K562 (cell line): ENCODE data around the gene TAF1A. TPM values are rescaled to one million over a fixed set of nuclear protein-coding genes. Genes with fewer than 3 reads are reported as not detected.

ENCODE experiments used
- ATAC-seq: fragments of 200-7000 bp; cut with Tn5 transposase; 3 replicates; pipeline ENCODE4 v1.9.1; 2020; ENCODE audit warnings: moderate library complexity
- BruUV-seq: library from RNA; stranded (reverse); fragments of 400-500 nt; replicated peaks from 2 replicates; lab custom pipeline; 2021; lab: Mats Ljungman, UMichigan
- CTCF ChIA-PET: fragments of 300-600 bp; formaldehyde crosslinking; extraction: SDS; loops from one replicate; lab custom pipeline; 2021; ENCODE audit warnings: low intra/inter-chr PET ratio; lab: Yijun Ruan, JAX
- POLR2A ChIA-PET: fragments of 300-600, 350-650 bp; sonication (Branson Sonifier 250); formaldehyde crosslinking; extraction: SDS; loops from one replicate; lab custom pipeline; 2021; ENCODE audit warnings: antibody characterized with exemption, inconsistent platforms; lab: Yijun Ruan, JAX
- DNase-seq, 4 experiments: peaks; one replicate each; pipeline versions ENCODE4 v3.0.0 to v3.0.0-alpha.2; 2011 to 2018; ENCODE audit warnings: low spot score in 3 of 4, mixed read lengths in 3 of 4; ENCODE audit errors: extremely low read depth in 1 of 4
- FAIRE-seq: peaks from 2 replicates; lab custom pipeline; 2011; peaks lifted over from hg19 to GRCh38; lab: Jason Lieb, UNC
- H2AFZ ChIP-seq: 2 replicates; pipeline ENCODE4 v1.6.0; 2011; ENCODE audit warnings: low read depth, low read length, control low read depth, inconsistent platforms
- H3K27ac ChIP-seq: fragments of 200-600 bp; 3 replicates; pipeline ENCODE4 v1.8.0; 2011; ENCODE audit warnings: low read depth, mild to moderate bottlenecking, control low read depth, inconsistent platforms, low read length, moderate library complexity, mixed read lengths; ENCODE audit errors: extremely low read depth
- H3K27me3 ChIP-seq, 2 experiments: fragments of 300-600 bp in 1 of 2; 2 replicates in 1 of 2; 3 replicates in 1 of 2; pipeline versions ENCODE4 v1.6.0 to v1.8.0; 2011; ENCODE audit warnings: inconsistent platforms in 2 of 2, low read length in 2 of 2, mild to moderate bottlenecking in 1 of 2, mixed read lengths in 1 of 2, moderate library complexity in 1 of 2; ENCODE audit not compliant: control insufficient read depth in 2 of 2, insufficient read depth in 2 of 2
- H3K36me3 ChIP-seq: fragments of 300-600 bp; 3 replicates; pipeline ENCODE4 v1.8.0; 2011; ENCODE audit warnings: mild to moderate bottlenecking, low read length, inconsistent platforms; ENCODE audit not compliant: control insufficient read depth, insufficient read depth
- H3K4me1 ChIP-seq, 2 experiments: fragments of 200-600 bp in 1 of 2; replicated peaks in 1 of 2; 2 replicates in 1 of 2; 3 replicates in 1 of 2; pipeline versions ENCODE4 v1.5.1 to v1.8.0; 2011; ENCODE audit warnings: inconsistent platforms in 2 of 2, low read length in 2 of 2, mild to moderate bottlenecking in 1 of 2, mixed read lengths in 1 of 2, moderate library complexity in 1 of 2; ENCODE audit not compliant: control insufficient read depth in 2 of 2, insufficient read depth in 2 of 2
- H3K4me2 ChIP-seq: 2 replicates; pipeline ENCODE4 v1.6.1; 2011; ENCODE audit warnings: low read length, control low read depth, inconsistent platforms, mixed read lengths; ENCODE audit not compliant: insufficient read depth
- H3K4me3 ChIP-seq: fragments of 200-600 bp; sonication (generic), shearing (Covaris generic); 2 replicates; pipeline ENCODE4 v1.5.1; 2016; ENCODE audit warnings: control low read depth, inconsistent platforms
- H3K79me2 ChIP-seq: fragments of 200-600 bp; 3 replicates; pipeline ENCODE4 v1.8.0; 2011; ENCODE audit warnings: low read length, inconsistent platforms; ENCODE audit not compliant: control insufficient read depth, insufficient read depth
- H3K9ac ChIP-seq, 2 experiments: 2 replicates each; pipeline versions ENCODE4 v1.6.0 to v1.6.1; 2011; ENCODE audit warnings: low read depth in 2 of 2, low read length in 2 of 2, control low read depth in 1 of 2, inconsistent platforms in 1 of 2, mild to moderate bottlenecking in 1 of 2, mixed read lengths in 1 of 2; ENCODE audit not compliant: insufficient read depth in 1 of 2
- H3K9me1 ChIP-seq: one replicate; pipeline ENCODE4 v1.6.0; 2011; ENCODE audit warnings: inconsistent platforms, mild to moderate bottlenecking, low read length, moderate library complexity; ENCODE audit not compliant: control insufficient read depth, insufficient read depth
- H3K9me3 ChIP-seq: replicated peaks from 2 replicates; pipeline ENCODE4 v1.5.1; 2011; ENCODE audit warnings: low read depth, low read length, inconsistent platforms; ENCODE audit not compliant: control insufficient read depth, insufficient read depth
- H4K20me1 ChIP-seq: replicated peaks from 2 replicates; pipeline ENCODE4 v1.6.1; 2011; ENCODE audit warnings: low read length, inconsistent platforms, mixed read lengths; ENCODE audit not compliant: control insufficient read depth, insufficient read depth
- ADNP ChIP-seq: fragments of 200-800 bp; sonication (Bioruptor generic); IDR thresholded peaks from 2 replicates; pipeline ENCODE4 v1.6.1; 2016; ENCODE audit warnings: missing genetic modification characterization, missing compliant biosample characterization
- ETV6 ChIP-seq, 3 experiments: fragments of 150-350 bp in 1 of 3; sonication (generic) in 1 of 3; formaldehyde crosslinking in 1 of 3; IDR thresholded peaks; 2 replicates each; pipeline versions ENCODE4 v1.6.1 to v1.8.0; 2014 to 2022; ENCODE audit warnings: borderline replicate concordance in 2 of 3, low read depth in 2 of 3, antibody characterized with exemption in 1 of 3, low read length in 1 of 3, mild to moderate bottlenecking in 1 of 3, missing genetic modification reagents in 1 of 3
- PRMT5 ChIP-seq: sonication (generic); formaldehyde crosslinking; IDR thresholded peaks from 2 replicates; pipeline ENCODE4 v1.5.0; 2020; ENCODE audit warnings: missing genetic modification reagents
- SETDB1 ChIP-seq: IDR thresholded peaks from one replicate; pipeline ENCODE4 v1.6.1; 2012; ENCODE audit warnings: low read length, control low read depth, inconsistent platforms
- TBL1XR1 ChIP-seq, 2 experiments: IDR thresholded peaks; 2 replicates each; pipeline ENCODE4 v1.6.1; 2012; ENCODE audit warnings: improper control_type of control experiment in 2 of 2, low read length in 2 of 2, mild to moderate bottlenecking in 1 of 2
- ZNF644 ChIP-seq: fragments of 200-800 bp; sonication (Bioruptor generic); IDR thresholded peaks from 2 replicates; pipeline ENCODE4 v1.6.1; 2016; ENCODE audit warnings: low read depth, missing genetic modification characterization, missing compliant biosample characterization
- WGBS: fragments of 100-300 bp; shearing (Covaris generic); methylation state at CpG from one replicate; pipeline ENCODE4 v1.1.6; 2016; ENCODE audit warnings: low coverage, mixed read lengths; ENCODE audit not compliant: insufficient coverage; ENCODE audit errors: missing lambda C conversion rate; 5-methylcytosine and 5-hydroxymethylcytosine counted together
- in situ Hi-C: fragments of 300-500 bp; cut with MboI; formaldehyde crosslinking; loops from 4 replicates; pipeline ENCODE4 v1.15.0; 2018; ENCODE audit warnings: inconsistent platforms, mixed read lengths
- intact Hi-C: fragments of 100-400 bp; cut with micrococcal nuclease; formaldehyde crosslinking; loops from 2 replicates; pipeline ENCODE4 v1.14.2; 2022
- polyA plus RNA-seq, 8 experiments: library from polyadenylated mRNA; depleted of rRNA in 4 of 8; stranded (reverse) in 5 of 8; unstranded in 3 of 8; fragments of >200 nt; fragmentation: Nextera tagmentation in 2 of 8; fragmentation: Illumina TruSeq in 1 of 8; extraction: Ambion mirVana in 2 of 8; extraction: Trizol in 1 of 8; gene quantifications; 2 replicates each; pipeline versions ENCODE4 v1.2.1 to v1.2.3, GENCODE V29; 2011 to 2014; ENCODE audit warnings: inconsistent platforms in 1 of 8, missing spikeins in 1 of 8
- total RNA-seq, 7 experiments: library from RNA; depleted of rRNA in 6 of 7; stranded (reverse); fragments of >200 nt in 6 of 7; fragmentation: Illumina TruSeq in 2 of 7; extraction: Trizol in 2 of 7; gene quantifications; 2 replicates each; pipeline versions ENCODE4 v1.2.1 to v1.2.3, GENCODE V29; 2011 to 2021; ENCODE audit warnings: low replicate concordance in 1 of 7
- TF ChIP-seq, protein P1 (sequence below): fragments of 200-600 bp; sonication (generic); IDR thresholded peaks from one replicate; pipeline ENCODE4 v1.6.1; 2012; ENCODE audit warnings: mild to moderate bottlenecking, low read depth, low read length, inconsistent platforms
- TF ChIP-seq, protein P2 (sequence below), 2 experiments: fragments of 450-650 bp in 1 of 2; sonication (generic) in 1 of 2; formaldehyde crosslinking; conservative IDR thresholded peaks; 2 replicates each; pipeline versions ENCODE4 v1.4.0 to v1.8.1; 2020 to 2022; ENCODE audit warnings: mild to moderate bottlenecking in 1 of 2, missing genetic modification reagents in 1 of 2

Gene TAF1A
- total and polyA plus RNA-seq, 9 of the 15 experiments (the other 6 are each of a cell fraction or from before 2014, with no cell fraction given), result 17.8 to 36.8 (median 25.3) TPM

GRCh38 chr1:222627232-222627631, 37.5 kb upstream of the TAF1A start:
- H2AFZ ChIP-seq, result no peak overlapping the region
- H4K20me1 ChIP-seq, result no peaks in the 10 kb centered on the region
- DNase-seq, result no peak
- H3K9ac ChIP-seq, result no peak overlapping the region
- H3K4me1 ChIP-seq, result no peaks in the 10 kb centered on the region
- no peak overlapping the region for H3K27ac ChIP-seq
- intact Hi-C loops (no loop called here), in situ Hi-C loops (no loop called here)
- no peak for ATAC-seq
- POLR2A ChIA-PET, result interaction anchor here (0.7 kb wide), 1 partner anchor 74 kb away, joined by 4 read pairs; no protein-coding TSS in a partner anchor
- BruUV-seq, result no TSS peak
- no peaks in the 10 kb centered on the region for H3K9me1 ChIP-seq
- H3K79me2 ChIP-seq, result no peaks in the 10 kb centered on the region
- no peak for FAIRE-seq
- TF ChIP-seq ADNP (tag) (no peak), ETV6 (IDR thresholded peaks at IDR 0.05; ENCODE audit: borderline replicate concordance in 1 of 2, low read depth in 2 of 2, low read length in 1 of 2) (no peak), ETV6 (CRISPR knock-in tag; IDR thresholded peaks at IDR 0.05; ENCODE audit: borderline replicate concordance) (no peak), ZNF644 (tag) (no peak), PRMT5 (no peak), TBL1XR1 (IDR thresholded peaks at IDR 0.05; ENCODE audit: low read length in 2 of 2) (no peak), SETDB1 (no peak)
- TF ChIP-seq, protein P1, sequence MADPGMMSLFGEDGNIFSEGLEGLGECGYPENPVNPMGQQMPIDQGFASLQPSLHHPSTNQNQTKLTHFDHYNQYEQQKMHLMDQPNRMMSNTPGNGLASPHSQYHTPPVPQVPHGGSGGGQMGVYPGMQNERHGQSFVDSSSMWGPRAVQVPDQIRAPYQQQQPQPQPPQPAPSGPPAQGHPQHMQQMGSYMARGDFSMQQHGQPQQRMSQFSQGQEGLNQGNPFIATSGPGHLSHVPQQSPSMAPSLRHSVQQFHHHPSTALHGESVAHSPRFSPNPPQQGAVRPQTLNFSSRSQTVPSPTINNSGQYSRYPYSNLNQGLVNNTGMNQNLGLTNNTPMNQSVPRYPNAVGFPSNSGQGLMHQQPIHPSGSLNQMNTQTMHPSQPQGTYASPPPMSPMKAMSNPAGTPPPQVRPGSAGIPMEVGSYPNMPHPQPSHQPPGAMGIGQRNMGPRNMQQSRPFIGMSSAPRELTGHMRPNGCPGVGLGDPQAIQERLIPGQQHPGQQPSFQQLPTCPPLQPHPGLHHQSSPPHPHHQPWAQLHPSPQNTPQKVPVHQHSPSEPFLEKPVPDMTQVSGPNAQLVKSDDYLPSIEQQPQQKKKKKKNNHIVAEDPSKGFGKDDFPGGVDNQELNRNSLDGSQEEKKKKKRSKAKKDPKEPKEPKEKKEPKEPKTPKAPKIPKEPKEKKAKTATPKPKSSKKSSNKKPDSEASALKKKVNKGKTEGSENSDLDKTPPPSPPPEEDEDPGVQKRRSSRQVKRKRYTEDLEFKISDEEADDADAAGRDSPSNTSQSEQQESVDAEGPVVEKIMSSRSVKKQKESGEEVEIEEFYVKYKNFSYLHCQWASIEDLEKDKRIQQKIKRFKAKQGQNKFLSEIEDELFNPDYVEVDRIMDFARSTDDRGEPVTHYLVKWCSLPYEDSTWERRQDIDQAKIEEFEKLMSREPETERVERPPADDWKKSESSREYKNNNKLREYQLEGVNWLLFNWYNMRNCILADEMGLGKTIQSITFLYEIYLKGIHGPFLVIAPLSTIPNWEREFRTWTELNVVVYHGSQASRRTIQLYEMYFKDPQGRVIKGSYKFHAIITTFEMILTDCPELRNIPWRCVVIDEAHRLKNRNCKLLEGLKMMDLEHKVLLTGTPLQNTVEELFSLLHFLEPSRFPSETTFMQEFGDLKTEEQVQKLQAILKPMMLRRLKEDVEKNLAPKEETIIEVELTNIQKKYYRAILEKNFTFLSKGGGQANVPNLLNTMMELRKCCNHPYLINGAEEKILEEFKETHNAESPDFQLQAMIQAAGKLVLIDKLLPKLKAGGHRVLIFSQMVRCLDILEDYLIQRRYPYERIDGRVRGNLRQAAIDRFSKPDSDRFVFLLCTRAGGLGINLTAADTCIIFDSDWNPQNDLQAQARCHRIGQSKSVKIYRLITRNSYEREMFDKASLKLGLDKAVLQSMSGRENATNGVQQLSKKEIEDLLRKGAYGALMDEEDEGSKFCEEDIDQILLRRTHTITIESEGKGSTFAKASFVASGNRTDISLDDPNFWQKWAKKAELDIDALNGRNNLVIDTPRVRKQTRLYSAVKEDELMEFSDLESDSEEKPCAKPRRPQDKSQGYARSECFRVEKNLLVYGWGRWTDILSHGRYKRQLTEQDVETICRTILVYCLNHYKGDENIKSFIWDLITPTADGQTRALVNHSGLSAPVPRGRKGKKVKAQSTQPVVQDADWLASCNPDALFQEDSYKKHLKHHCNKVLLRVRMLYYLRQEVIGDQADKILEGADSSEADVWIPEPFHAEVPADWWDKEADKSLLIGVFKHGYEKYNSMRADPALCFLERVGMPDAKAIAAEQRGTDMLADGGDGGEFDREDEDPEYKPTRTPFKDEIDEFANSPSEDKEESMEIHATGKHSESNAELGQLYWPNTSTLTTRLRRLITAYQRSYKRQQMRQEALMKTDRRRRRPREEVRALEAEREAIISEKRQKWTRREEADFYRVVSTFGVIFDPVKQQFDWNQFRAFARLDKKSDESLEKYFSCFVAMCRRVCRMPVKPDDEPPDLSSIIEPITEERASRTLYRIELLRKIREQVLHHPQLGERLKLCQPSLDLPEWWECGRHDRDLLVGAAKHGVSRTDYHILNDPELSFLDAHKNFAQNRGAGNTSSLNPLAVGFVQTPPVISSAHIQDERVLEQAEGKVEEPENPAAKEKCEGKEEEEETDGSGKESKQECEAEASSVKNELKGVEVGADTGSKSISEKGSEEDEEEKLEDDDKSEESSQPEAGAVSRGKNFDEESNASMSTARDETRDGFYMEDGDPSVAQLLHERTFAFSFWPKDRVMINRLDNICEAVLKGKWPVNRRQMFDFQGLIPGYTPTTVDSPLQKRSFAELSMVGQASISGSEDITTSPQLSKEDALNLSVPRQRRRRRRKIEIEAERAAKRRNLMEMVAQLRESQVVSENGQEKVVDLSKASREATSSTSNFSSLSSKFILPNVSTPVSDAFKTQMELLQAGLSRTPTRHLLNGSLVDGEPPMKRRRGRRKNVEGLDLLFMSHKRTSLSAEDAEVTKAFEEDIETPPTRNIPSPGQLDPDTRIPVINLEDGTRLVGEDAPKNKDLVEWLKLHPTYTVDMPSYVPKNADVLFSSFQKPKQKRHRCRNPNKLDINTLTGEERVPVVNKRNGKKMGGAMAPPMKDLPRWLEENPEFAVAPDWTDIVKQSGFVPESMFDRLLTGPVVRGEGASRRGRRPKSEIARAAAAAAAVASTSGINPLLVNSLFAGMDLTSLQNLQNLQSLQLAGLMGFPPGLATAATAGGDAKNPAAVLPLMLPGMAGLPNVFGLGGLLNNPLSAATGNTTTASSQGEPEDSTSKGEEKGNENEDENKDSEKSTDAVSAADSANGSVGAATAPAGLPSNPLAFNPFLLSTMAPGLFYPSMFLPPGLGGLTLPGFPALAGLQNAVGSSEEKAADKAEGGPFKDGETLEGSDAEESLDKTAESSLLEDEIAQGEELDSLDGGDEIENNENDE, result no peak
- TF ChIP-seq, protein P2, sequence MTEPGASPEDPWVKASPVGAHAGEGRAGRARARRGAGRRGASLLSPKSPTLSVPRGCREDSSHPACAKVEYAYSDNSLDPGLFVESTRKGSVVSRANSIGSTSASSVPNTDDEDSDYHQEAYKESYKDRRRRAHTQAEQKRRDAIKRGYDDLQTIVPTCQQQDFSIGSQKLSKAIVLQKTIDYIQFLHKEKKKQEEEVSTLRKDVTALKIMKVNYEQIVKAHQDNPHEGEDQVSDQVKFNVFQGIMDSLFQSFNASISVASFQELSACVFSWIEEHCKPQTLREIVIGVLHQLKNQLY (CRISPR knock-in tag; conservative IDR thresholded peaks at IDR 0.05), result no peak
- CTCF ChIA-PET, result no interaction called here
- H3K4me3 ChIP-seq, result no peak overlapping the region
- H3K27me3 ChIP-seq, result no peaks in the 10 kb centered on the region
- H3K4me2 ChIP-seq, result no peak overlapping the region
- WGBS, result 78% methylated on average over 6 of the region's 6 CpGs
- peaks cover 94% of the 10 kb centered on the region for H3K36me3 ChIP-seq
- no peaks in the 10 kb centered on the region for H3K9me3 ChIP-seq
